Mesothelial cell of epicardium (in vitro differentiated cells): ENCODE results near the gene ZNF398. TPM values are rescaled to one million over a fixed set of nuclear protein-coding genes. Genes with fewer than 3 reads are reported as not detected.

Source experiments
- DNase-seq, 2 experiments: peaks; one replicate each; pipeline ENCODE4 v3.0.0; 2021; ENCODE audit warnings: low spot score in 2 of 2; ENCODE audit not compliant: unreplicated experiment in 2 of 2
- H3K27ac Mint-ChIP-seq: 2 replicates; pipeline ENCODE4 v1.8.0; 2021; ENCODE audit warnings: mixed read lengths
- H3K27me3 Mint-ChIP-seq: 2 replicates; pipeline ENCODE4 v1.8.0; 2021; ENCODE audit warnings: low read depth, mixed read lengths
- H3K36me3 Mint-ChIP-seq: 2 replicates; pipeline ENCODE4 v1.8.0; 2021; ENCODE audit warnings: mixed read lengths
- H3K4me1 Mint-ChIP-seq: 2 replicates; pipeline ENCODE4 v1.8.0; 2021; ENCODE audit warnings: mixed read lengths
- H3K4me3 Mint-ChIP-seq: 2 replicates; pipeline ENCODE4 v1.8.0; 2021; ENCODE audit warnings: mild to moderate bottlenecking, moderate library complexity, mixed read lengths
- H3K9me3 Mint-ChIP-seq: 2 replicates; pipeline ENCODE4 v1.8.0; 2021; ENCODE audit warnings: mixed read lengths
- CTCF ChIP-seq: fragments of 200-600 bp; sonication (generic); IDR thresholded peaks from one replicate; pipeline ENCODE4 v1.5.0; 2021; ENCODE audit warnings: antibody characterized with exemption; ENCODE audit not compliant: unreplicated experiment
- total RNA-seq: library from RNA; stranded (reverse); gene quantifications from 3 replicates; pipeline ENCODE4 v1.2.1, GENCODE V29; 2021

The ZNF398 gene
- total RNA-seq, 1 donor from 2014 or later = 20.6 TPM

- TF ChIP-seq CTCF = no peak
- H3K4me1 Mint-ChIP-seq = peaks cover 20% of the 10 kb centered on the region
These were observed 48.2 kb downstream of the ZNF398 start, which contains the start of gene ZNF282 for GRCh38 chr7:149195180-149196150. ZNF282 (plus strand) TSS chr7:149195546; CDS start chr7:149195590, 44 bp downstream.

GRCh38 chr7:149196151-149196704 is 49.0 kb downstream of the ZNF398 start:
- Mint-ChIP-seq H3K4me3 (peak overlapping the region; percentile 87), H3K4me1 (peaks cover 24% of the 10 kb centered on the region), H3K27ac (peak overlapping the region; percentile 93), H3K36me3 (peaks cover 26% of the 10 kb centered on the region), H3K27me3 (peaks cover 2% of the 10 kb centered on the region), H3K9me3 (peaks cover 9% of the 10 kb centered on the region)
- DNase-seq = no peak
- no peak for TF ChIP-seq CTCF

More at GRCh38 chr7:149195180-149196150, 48.2 kb downstream of the ZNF398 start, which contains the start of gene ZNF282:
- Mint-ChIP-seq H3K9me3 (peaks cover 9% of the 10 kb centered on the region), H3K4me3 (peak within 1 kb of the TSS; percentile 87), H3K36me3 (peaks cover 21% of the 10 kb centered on the region), H3K27me3 (peaks cover 7% of the 10 kb centered on the region), H3K27ac (peak within 1 kb of the TSS; percentile 93)
- peak; percentile 72 to 85 for DNase-seq

- no peak for DNase-seq
- H3K27me3 Mint-ChIP-seq = no peaks in the 10 kb centered on the region
- TF ChIP-seq CTCF = no peak
- H3K27ac Mint-ChIP-seq = peak overlapping the region; percentile 93
- H3K4me3 Mint-ChIP-seq = peak overlapping the region; percentile 87
- H3K9me3 Mint-ChIP-seq = peaks cover 9% of the 10 kb centered on the region
- peaks cover 28% of the 10 kb centered on the region for H3K36me3 Mint-ChIP-seq
- peaks cover 24% of the 10 kb centered on the region for H3K4me1 Mint-ChIP-seq
These were observed 49.5 kb downstream of the ZNF398 start for GRCh38 chr7:149196705-149197171.

- Mint-ChIP-seq H3K27ac (no peak overlapping the region), H3K27me3 (no peaks in the 10 kb centered on the region), H3K9me3 (peaks cover 9% of the 10 kb centered on the region), H3K4me3 (peak overlapping the region; percentile 87), H3K4me1 (peaks cover 24% of the 10 kb centered on the region), H3K36me3 (peaks cover 32% of the 10 kb centered on the region)
- DNase-seq = no peak
- TF ChIP-seq CTCF = no peak
These were observed 50.4 kb downstream of the ZNF398 start for GRCh38 chr7:149197675-149198074.

GRCh38 chr7:149198161-149198816 is 51.0 kb downstream of the ZNF398 start:
- Mint-ChIP-seq H3K4me1 (peaks cover 24% of the 10 kb centered on the region), H3K27ac (no peak overlapping the region), H3K27me3 (no peaks in the 10 kb centered on the region), H3K9me3 (peaks cover 9% of the 10 kb centered on the region), H3K36me3 (peaks cover 38% of the 10 kb centered on the region), H3K4me3 (no peak overlapping the region)
- no peak for DNase-seq
- no peak for TF ChIP-seq CTCF
